GM19468 (cell line): Measurements from ENCODE around the gene UNK.
A peak's percentile ranks its signal among the peaks of the same experiment; 100 is the strongest.
"Not testable (repeated sequence)": the region's sequence is repeated elsewhere in the genome, so short reads cannot be mapped to it uniquely, and the experiment has no call there.

Experiments used
- ATAC-seq: cut with Tn5 transposase; IDR thresholded peaks from one replicate; pipeline ENCODE4 v1.9.1; 2021; ENCODE audit warnings: mild to moderate bottlenecking, moderate library complexity, moderate number of reproducible peaks; ENCODE audit not compliant: unreplicated experiment; ENCODE audit errors: extremely low read depth

The UNK gene

DNA sequence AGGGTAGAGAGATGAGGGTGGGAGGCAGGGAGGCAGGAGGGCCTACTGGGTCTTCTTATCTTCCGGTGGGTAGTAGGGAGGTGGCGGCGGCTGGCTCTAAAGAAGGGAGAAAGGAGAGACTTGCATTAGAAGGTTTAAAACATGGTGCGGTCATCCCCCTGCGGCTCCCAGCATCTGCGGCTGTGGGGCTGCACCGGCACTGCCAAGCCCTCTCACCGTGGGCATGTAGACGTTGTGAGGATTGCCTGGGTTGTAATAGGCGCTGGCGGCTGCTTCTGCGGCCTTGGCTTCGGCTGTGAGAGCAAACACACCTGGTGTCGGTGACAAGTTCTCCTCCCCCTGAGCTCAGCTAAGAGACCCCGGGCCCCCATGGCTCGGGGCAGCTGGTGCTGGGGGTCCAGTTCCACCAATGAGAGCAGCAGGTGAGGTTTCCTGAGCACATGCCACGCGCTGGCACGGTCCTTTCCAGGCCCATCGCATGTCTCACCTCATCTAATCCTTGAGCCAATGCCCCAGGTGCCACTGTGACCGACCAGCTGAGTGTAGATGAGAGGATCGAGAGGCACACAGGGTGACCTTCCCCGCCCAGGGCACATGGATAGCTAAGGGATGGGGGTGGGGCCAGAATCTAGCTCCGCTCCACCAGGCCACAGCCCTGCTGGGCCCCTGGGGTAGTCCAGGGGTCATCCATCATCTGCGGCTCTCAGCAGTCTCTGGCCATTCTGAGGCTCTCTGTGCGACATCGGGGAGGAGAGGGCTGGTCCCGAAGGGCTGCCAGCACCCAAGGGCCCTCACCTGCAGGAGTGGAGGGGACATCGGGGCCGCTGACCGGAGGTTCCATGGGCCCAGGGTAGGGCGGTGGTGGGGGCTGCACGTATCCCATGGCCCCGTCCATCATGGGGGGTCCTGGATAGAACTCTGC lies 62.3 kb downstream of the UNK start:
- no peak for ATAC-seq

DNA sequence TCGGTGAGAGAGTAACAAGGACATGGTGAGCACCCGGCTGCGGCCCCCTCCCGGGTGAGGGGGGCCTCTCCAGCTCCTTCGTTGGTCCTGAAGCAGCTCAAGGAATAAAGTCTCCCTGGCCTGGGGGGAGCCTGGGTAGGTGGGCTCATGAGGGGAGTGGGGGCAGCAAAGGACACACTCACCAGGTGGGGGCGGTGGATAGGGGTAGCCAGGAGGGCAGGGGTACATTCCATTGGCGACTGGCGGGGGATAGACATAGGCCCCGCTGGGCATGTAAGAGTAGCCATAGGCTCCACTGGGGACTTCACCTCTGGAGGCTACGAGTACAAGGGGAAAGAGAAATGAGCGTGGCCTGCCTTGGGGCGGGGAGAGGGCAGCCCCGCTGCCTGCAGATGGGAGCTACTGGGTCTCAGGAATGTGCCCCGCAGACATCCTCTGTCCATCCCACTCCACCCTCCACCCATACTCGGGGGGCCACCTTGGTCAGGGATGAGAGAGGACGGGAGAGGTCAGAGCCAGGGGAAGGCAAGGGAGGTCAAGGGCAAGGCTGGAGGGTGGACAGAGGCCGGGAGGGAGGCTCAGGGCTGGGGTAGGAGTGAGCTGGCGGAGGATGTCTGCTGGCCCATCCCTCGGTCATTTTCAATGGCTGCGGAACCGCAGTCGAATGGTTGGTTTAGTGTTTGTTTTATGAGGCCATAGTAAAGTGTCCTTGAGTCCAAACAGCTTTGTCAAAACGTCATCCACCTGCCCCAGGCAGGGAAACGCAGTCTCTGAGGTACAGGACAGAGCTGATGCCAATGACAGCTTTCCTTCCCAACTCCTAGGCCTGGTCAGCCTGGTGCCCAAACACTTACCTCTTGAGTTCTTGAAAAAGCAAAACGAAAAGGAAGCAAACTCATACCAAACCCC lies 63.3 kb downstream of the UNK start:
- no peak for ATAC-seq

DNA sequence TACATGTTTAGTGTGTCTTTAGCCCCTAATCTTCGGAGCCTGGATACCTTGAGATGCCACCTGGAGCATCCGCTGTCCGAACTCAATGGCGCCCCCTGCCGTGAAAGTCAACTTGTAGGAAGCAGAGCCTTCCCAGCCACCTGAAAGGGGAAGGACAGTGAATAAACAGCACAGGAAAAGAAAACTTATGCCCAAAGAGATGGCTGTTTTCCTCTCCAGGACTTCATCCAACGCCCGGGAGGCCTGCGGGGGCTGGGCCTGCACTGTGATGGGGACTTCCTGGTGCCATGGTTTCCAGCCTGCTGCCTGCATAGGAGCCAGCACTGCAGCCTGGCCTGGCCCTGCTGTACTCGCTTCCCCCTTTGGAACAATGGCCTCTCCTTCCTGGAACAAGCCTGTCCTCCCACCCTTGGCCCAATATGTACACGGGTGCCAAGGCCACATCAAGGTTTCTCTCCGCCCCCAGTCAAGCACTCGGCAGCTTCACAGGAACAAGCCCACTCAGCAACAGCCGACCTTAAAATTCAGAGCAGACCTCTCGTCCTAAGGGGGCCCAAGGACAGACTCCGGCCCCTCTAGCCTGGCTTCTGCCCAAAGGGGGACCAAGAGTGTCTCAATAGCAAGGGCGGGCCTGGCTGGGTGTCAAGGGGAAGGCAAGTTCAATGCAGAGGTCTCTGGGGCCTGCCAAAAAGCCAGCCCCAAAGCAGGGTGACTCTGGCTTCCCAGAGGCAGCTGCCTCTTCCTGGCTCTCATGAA lies 64.1 kb downstream of the UNK start:
- no peak for ATAC-seq

DNA sequence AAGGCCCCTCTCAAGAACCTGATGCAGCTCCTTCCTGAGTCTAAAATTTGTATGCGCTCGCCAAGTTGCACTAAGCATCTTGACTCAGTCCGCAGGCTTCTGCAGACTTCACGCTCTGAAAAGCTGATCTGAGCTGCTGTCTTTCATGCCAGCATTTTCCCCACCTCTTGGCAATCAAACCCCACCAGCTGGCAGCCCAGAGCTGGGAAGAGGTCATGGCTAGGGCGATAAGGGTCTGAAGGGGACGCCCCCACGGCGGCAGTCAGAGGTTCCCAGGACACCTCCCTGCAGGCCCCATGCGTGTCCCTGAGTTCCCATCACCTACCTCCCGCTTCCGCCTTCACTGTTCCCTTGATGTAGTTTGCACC lies 64.7 kb downstream of the UNK start:
- ATAC-seq: no peak

- ATAC-seq: no peak
These were observed 65.1 kb downstream of the UNK start for GRCh38 chr17:75849724-75850123.

GRCh38 chr17:75850928-75851692 lies 66.5 kb downstream of the UNK start:
- no peak for ATAC-seq

DNA sequence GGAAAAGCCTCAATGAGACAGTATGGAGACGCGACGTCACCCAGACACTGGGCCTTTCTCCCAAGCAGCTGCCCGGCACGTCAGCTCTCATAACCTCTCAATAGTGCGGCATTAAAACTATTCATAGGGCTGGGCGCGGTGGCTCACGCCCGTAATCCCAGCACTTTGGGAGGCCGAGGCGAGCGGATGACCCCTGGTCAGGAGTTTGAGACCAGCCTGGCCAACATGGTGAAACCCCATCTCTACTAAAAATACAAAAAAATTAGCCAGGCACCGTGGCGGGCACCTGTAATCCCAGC lies 67.0 kb downstream of the UNK start:
- ATAC-seq: not testable (repeated sequence)

GRCh38 chr17:75853433-75853832 lies 68.8 kb downstream of the UNK start:
- ATAC-seq: no peak

DNA sequence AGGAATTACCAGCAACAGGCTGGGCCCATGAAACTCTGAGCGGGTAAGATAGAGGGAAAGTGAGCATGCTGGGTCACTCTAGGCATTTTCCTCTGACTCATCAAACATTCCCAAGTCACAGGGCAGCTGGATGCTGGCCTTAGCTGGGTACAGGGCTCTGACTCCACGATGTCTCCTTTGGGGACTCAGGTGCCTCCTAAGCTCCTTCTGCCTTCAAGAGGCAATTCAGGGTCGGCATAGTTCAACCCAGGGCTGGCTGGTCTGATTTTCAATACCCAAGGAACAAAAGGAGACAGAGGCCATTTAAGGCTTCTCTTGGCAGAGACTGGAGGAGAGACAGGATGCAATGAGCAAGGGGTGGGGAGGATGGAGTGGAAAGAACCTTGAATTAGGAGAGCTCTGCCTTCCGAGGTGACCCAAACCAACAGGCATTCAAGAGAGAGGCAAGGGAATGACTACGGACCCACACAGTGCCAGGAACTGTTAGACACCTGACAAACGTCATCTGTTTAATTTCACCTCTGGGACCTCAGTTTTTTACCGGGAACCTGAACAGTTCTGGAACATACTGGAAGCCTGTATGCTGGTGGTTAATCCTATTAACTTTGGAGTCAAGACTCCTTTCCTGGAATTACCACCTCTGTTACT lies 69.6 kb downstream of the UNK start:
- no peak for ATAC-seq

DNA sequence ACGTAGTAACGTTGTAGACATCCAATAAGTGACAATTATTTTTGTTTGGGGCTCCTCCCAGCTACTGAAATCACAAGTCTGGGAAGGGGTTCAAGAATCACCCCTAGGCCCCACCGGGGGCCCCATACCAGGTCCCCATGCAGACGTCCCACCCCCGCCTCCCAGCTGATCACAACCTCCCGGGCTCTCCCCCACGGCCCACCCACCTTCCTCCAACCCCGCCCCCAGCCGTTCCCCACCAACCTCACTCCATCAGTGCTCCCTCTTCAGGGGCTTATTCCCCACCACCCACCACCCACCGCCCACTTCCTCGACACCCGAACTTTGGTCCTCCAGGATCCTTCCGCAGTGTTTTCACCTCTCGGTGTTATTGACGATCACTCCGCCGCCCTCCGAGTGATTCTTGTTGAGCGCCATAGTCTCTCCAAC lies 70.3 kb downstream of the UNK start:
- no peak for ATAC-seq

DNA sequence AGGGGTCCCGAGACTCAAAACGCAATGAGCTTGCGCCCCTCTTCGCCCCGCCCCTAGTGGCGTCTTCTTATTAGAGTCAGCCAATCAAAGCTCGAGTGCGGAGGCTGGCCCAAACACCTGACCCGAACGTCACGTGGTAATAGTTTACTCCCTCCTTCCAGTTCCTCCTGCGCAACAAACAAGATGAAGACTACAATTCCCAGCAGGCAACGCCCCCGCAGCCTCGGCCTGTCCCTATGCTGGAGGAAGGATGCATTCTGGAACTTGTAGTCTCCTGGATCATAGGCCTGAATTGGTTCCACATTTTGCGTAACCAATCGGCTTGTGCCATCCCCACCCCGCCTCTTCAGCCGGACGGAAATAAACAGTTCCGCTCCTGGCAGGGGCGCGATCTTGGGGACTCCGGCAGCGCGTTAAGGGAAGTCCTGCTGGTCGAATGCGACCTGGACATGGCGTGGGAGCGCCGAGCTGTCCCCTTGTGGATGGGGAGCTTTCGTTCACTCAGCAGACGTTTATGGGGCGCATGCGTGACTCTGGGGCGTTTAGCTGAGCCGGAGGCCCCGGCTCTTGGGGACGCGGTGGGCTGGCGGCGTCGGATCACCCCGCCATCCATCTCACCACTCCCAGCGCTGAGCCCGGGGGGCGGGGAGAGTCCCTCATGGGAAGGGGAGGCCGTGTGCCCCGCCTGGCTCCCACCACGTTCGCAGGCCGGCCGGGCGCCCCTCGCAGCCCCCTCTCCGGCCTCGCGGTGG lies 70.9 kb downstream of the UNK start, which contains the start of gene WBP2:
Gene WBP2, minus strand, starts transcription at position 26 of the 752 bp plus-strand sequence. CDS start 38 bp downstream, outside the sequence.
- peak; percentile 78 for ATAC-seq

GRCh38 chr17:75856062-75856756 lies 71.6 kb downstream of the UNK start:
- no peak for ATAC-seq

DNA sequence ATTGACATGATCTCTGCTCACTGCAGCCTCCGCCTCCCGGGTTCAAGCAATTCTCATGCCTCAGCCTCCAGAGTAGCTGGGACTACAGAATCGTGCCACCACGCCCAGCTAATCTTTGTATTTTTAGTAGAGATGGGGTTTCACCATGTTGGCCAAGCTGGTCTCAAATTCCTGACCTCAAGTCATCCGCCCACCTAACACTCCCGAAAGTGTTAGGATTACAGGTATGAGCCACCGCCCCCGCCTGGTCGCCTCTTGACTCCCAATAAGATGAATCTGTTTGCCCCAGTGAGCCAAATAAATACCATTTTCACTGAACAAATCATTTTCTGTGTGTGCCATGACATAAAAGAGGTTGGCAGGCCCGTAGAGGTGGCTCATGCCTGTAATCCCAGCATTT lies 74.8 kb downstream of the UNK start:
- not testable (repeated sequence) for ATAC-seq

DNA sequence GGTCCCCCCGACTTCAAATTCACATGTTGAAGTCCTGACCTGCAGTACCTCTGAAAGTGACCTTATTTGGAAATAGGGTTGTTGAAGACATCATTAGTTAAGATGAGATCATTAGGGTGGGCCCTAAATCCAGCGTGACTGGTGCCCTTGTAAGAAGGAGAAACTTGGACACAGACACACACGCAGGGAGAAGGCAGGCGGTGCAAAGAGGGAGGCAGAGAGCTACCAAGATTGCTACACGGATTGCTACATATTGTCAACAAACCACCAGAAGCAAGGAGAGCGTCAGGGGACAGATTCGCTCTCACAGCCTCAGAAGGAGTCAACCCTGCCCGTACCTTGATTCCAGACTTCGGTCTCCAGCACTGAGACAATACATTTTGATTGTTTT lies 77.3 kb downstream of the UNK start:
- ATAC-seq: no peak

DNA sequence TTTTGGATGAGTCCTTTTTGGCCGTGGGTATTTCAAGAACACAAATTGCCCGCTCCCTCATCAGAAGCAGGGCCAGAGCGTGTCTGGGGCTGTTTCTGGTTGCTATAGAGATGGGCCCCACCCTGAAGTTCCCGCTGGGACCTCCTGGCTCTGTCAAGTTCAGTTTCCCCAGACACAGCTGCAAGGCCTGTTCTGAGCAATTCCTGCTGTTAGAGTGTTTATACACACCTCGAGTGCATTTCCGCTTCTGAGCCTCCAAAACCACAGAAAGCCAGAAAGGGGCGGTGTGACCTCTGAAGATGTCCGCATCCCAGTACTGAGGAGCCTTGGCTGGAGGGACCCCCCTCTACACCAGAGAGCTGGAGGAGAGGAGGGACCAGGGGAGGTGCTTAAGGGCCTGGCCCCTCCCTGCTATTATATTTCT lies 79.9 kb downstream of the UNK start:
- peak; percentile 60 for ATAC-seq

DNA sequence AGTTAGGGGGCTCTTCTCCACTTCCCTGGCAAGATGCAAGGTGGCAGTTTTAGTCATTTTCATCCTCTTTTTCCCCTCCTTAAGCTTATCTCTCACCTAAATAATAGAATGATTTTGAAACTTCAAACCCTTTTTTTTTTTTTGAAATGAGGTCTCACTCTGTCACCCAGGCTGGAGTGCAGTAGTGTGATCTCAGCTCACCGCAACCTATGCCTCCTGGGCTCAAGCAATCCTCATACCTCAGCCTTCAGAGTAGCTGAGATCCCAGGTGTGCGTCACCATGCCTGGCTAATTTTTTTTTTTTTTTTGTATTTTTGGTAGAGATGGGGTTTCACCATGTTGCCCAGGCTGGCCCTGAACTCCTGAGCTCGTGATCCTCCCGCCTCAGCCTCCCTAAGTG lies 80.3 kb downstream of the UNK start:
- not testable (repeated sequence) for ATAC-seq

DNA sequence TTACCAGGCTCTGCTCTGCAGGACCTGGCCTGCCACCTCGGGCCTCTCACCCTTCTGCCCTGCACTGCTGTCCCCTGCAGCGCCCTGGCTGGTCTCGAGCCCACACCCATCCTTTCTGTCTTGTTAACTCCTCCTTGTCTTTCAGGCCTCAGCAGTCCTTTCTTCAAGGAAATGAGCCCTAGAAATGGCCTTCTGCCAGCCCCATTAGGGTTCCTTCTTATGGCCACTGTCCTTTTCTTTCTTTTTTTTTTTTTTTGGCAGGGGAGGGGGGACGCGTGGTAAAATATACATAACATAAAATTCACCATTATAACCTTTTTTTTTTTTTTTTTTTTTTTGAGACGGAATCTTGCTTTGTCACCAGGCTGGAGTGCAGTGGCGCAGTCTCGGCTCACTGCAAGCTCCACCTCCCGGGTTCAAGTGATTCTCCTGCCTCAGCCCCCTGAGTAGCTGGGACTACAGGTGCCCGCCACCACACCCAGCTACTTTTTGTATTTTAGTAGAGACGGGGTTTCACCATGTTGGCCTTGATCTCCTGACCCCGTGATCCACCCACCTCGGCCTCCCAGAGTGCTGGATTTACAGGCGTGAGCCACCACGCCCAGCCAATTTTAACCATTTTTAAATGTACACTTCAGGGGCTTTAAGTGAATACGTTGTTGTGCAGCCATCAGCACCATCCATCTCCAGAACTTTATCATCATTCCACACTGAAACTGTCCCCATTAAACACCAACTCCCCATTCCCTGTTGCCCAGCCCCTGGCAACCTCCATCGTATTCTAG lies 81.0 kb downstream of the UNK start:
- ATAC-seq: not testable (repeated sequence)
